A673 (cell line): ENCODE measurements around the gene CDH23. TPM values are rescaled to one million over a fixed set of nuclear protein-coding genes. Genes with fewer than 3 reads are reported as not detected.
A peak's percentile ranks its signal among the peaks of the same experiment; 100 is the strongest.

Source experiments
- BruUV-seq: library from RNA; stranded (reverse); fragments of 400-500 nt; replicated peaks from 2 replicates; lab custom pipeline; 2021; lab: Mats Ljungman, UMichigan
- CTCF ChIA-PET: fragments of 300-600 bp; sonication (Branson Sonifier 250); formaldehyde crosslinking; loops from one replicate; lab custom pipeline; 2022; ENCODE audit warnings: antibody characterized with exemption; lab: Charles Lee
- POLR2A ChIA-PET: fragments of 300-600 bp; sonication (Branson Sonifier 250); formaldehyde crosslinking; loops from one replicate; lab custom pipeline; 2022; ENCODE audit warnings: antibody characterized with exemption; ENCODE audit not compliant: low non-redundant PET; lab: Charles Lee
- DNase-seq: peaks from one replicate; pipeline ENCODE4 v3.0.0-alpha.2; 2015; ENCODE audit warnings: low spot score
- H3K27ac ChIP-seq: fragments of 200-600 bp; sonication (generic); 2 replicates; pipeline ENCODE4 v1.5.1; 2016; ENCODE audit warnings: mixed run types, low read depth, mild to moderate bottlenecking, mixed read lengths, antibody characterized with exemption, low read length; ENCODE audit not compliant: poor library complexity, severe bottlenecking
- H3K27me3 ChIP-seq: fragments of 200-600 bp; sonication (generic); replicated peaks from 2 replicates; pipeline ENCODE4 v1.6.1; 2017; ENCODE audit warnings: mixed run types, low read depth, mild to moderate bottlenecking, mixed read lengths, antibody characterized with exemption, low read length; ENCODE audit not compliant: insufficient read depth, poor library complexity
- H3K36me3 ChIP-seq: fragments of 200-600 bp; sonication (generic); 2 replicates; pipeline ENCODE4 v1.6.1; 2016; ENCODE audit warnings: mixed run types, mild to moderate bottlenecking, mixed read lengths, antibody characterized with exemption, low read length; ENCODE audit not compliant: insufficient read depth, poor library complexity, severe bottlenecking
- H3K4me1 ChIP-seq: fragments of 200-600 bp; sonication (generic); 2 replicates; pipeline ENCODE4 v1.6.1; 2017; ENCODE audit warnings: mixed run types, mild to moderate bottlenecking, mixed read lengths, antibody characterized with exemption, low read length; ENCODE audit not compliant: insufficient read depth, poor library complexity, severe bottlenecking
- H3K4me3 ChIP-seq: fragments of 200-600 bp; sonication (generic); 2 replicates; pipeline ENCODE4 v1.5.1; 2016; ENCODE audit warnings: low read depth, mixed run types, mild to moderate bottlenecking, mixed read lengths, low read length; ENCODE audit not compliant: poor library complexity, severe bottlenecking
- H3K9me3 ChIP-seq: fragments of 200-600 bp; sonication (generic); 2 replicates; pipeline ENCODE4 v1.6.1; 2016; ENCODE audit warnings: mixed run types, low read depth, mild to moderate bottlenecking, mixed read lengths, antibody characterized with exemption, low read length; ENCODE audit not compliant: poor library complexity, severe bottlenecking
- EZH2 ChIP-seq: fragments of 200-600 bp; sonication (generic); IDR thresholded peaks from 2 replicates; pipeline ENCODE4 v1.6.1; 2017; ENCODE audit warnings: borderline replicate concordance, low read depth, mild to moderate bottlenecking, mixed read lengths, antibody characterized with exemption, low read length; ENCODE audit not compliant: poor library complexity, severe bottlenecking
- intact Hi-C: fragments of 100-400 bp; cut with micrococcal nuclease; formaldehyde crosslinking; loops from one replicate; pipeline ENCODE4 v1.10.0; 2022; ENCODE audit not compliant: unreplicated experiment
- total RNA-seq: library from RNA; stranded (reverse); gene quantifications from 2 replicates; pipeline ENCODE4 v1.2.3, GENCODE V29; 2021
- TF ChIP-seq, protein P1 (sequence below): fragments of 300-800, 200-600 bp; sonication (generic); conservative IDR thresholded peaks from 2 replicates; pipeline ENCODE4 v1.5.1; 2017; ENCODE audit warnings: low read depth, mild to moderate bottlenecking, antibody characterized with exemption, low read length, moderate library complexity, mixed read lengths

CDH23 gene
- total RNA-seq, 1 experiment from 2014 or later, result 49.7 TPM

DNA sequence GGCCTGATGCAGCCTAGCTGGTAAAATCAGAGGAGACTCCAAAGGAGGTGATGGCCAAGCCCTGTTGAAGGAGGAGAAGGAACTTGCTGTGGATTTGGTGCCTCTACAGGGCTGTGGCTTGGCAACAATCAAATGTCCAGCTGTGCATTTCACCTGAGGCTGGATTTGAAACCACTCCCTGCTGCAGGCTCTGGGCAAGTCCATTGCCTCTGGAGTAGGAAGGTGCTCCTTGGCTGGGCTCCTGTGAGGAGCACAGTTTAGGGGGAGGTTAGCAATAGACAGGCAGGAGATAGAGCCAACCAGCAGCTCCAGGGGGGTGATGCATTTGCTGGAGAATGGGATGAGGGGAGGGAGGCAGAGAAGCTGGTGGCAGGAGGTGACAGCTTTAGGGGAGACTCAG lies 26.5 kb downstream of the CDH23 start:
- ChIA-PET CTCF (no interaction called here), POLR2A (no interaction called here)
- DNase-seq, result no peak
- intact Hi-C loops, result no loop called here
- peaks cover 5% of the 10 kb centered on the region for H3K9me3 ChIP-seq
- no peak overlapping the region for H3K4me3 ChIP-seq
- no peak for TF ChIP-seq EZH2
- TF ChIP-seq, protein P1, sequence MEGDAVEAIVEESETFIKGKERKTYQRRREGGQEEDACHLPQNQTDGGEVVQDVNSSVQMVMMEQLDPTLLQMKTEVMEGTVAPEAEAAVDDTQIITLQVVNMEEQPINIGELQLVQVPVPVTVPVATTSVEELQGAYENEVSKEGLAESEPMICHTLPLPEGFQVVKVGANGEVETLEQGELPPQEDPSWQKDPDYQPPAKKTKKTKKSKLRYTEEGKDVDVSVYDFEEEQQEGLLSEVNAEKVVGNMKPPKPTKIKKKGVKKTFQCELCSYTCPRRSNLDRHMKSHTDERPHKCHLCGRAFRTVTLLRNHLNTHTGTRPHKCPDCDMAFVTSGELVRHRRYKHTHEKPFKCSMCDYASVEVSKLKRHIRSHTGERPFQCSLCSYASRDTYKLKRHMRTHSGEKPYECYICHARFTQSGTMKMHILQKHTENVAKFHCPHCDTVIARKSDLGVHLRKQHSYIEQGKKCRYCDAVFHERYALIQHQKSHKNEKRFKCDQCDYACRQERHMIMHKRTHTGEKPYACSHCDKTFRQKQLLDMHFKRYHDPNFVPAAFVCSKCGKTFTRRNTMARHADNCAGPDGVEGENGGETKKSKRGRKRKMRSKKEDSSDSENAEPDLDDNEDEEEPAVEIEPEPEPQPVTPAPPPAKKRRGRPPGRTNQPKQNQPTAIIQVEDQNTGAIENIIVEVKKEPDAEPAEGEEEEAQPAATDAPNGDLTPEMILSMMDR, result no peak
- peak overlapping the region; percentile 94 for H3K27ac ChIP-seq
- no peaks in the 10 kb centered on the region for H3K27me3 ChIP-seq
- peaks cover 56% of the 10 kb centered on the region for H3K4me1 ChIP-seq
- peaks cover 5% of the 10 kb centered on the region for H3K36me3 ChIP-seq
- BruUV-seq, result no TSS peak

- DNase-seq, result no peak
- Histone ChIP-seq H3K4me1 (peaks cover 56% of the 10 kb centered on the region), H3K36me3 (no peaks in the 10 kb centered on the region), H3K4me3 (no peak overlapping the region), H3K27ac (peak overlapping the region; percentile 94), H3K27me3 (no peaks in the 10 kb centered on the region), H3K9me3 (no peaks in the 10 kb centered on the region)
- ChIA-PET POLR2A (no interaction called here), CTCF (no interaction called here)
- BruUV-seq, result no TSS peak
- TF ChIP-seq, protein P1, result no peak
- intact Hi-C loops, result no loop called here
These were observed 27.2 kb downstream of the CDH23 start for GRCh38 chr10:71423901-71424300.

DNA sequence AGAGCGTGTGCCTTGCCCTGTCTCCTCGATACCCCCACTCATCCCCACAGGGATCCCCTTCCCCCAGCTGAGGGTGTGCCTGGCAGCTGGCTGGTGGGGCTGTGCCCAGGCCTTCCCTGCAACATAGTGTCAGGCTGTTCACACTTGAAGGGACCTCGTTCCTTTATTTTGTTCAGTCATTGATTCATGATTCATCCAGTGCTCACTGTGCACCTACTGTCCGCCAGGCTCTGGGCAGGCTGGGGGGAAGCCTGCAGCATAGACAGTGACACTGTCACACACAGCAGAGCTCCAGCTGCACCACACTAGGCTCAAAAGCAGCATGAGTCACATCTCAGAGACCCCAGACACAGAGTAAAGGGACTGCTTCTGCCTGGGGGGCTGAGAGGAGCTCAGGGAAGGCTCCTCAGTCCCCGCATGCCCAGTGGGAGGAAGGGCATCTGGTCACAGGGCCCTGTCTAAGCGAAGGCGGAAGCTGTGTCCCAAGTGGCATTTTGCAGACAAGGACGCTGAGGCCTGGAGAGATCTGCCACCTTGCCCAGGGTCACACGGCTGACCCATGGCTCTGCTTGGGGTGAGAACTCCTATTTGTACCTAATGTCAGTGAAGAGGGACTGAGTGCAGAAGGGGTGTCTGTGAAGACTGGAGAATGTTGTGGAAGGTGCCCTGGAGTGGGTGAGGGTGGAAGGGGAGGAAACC lies 27.9 kb downstream of the CDH23 start:
- Histone ChIP-seq H3K36me3 (no peaks in the 10 kb centered on the region), H3K27me3 (no peaks in the 10 kb centered on the region), H3K9me3 (no peaks in the 10 kb centered on the region), H3K27ac (peak overlapping the region; percentile 94), H3K4me1 (peaks cover 63% of the 10 kb centered on the region), H3K4me3 (no peak overlapping the region)
- ChIA-PET POLR2A (no interaction called here), CTCF (no interaction called here)
- intact Hi-C loops, result no loop called here
- TF ChIP-seq EZH2, result no peak
- TF ChIP-seq, protein P1, result no peak
- BruUV-seq, result no TSS peak
- DNase-seq, result peak; percentile 58
